GM18867 (cell line): ENCODE data around the gene ENTR1.

Experiments used
- ATAC-seq: cut with Tn5 transposase; IDR thresholded peaks from one replicate; pipeline ENCODE4 v1.9.1; 2021; ENCODE audit warnings: mild to moderate bottlenecking, moderate library complexity; ENCODE audit not compliant: unreplicated experiment

The ENTR1 gene

GRCh38 chr9:136410500-136411287 is at the start of gene ENTR1, which contains the start of gene PMPCA:
TSS of gene ENTR1 (minus strand) at chr9:136410614. CDS start at chr9:136410397, 217 bp downstream.
TSS of gene PMPCA (plus strand) at chr9:136410658. CDS start at chr9:136410669, 11 bp downstream.
- ATAC-seq: peak; percentile 81

- ATAC-seq: no peak
Measured at GRCh38 chr9:136459425-136459824, 49.0 kb upstream of the ENTR1 start.

- no peak for ATAC-seq
Measured at GRCh38 chr9:136457326-136457725, 46.9 kb upstream of the ENTR1 start.

GRCh38 chr9:136456258-136456657 is 45.8 kb upstream of the ENTR1 start:
- ATAC-seq: no peak

GRCh38 chr9:136455043-136456002 is 44.9 kb upstream of the ENTR1 start:
- no peak for ATAC-seq

- ATAC-seq: no peak
Measured at GRCh38 chr9:136454026-136454796, 43.8 kb upstream of the ENTR1 start.

GRCh38 chr9:136453326-136453725 is 42.9 kb upstream of the ENTR1 start:
- ATAC-seq: no peak

GRCh38 chr9:136451221-136451877 is 40.9 kb upstream of the ENTR1 start:
- ATAC-seq: no peak

- no peak for ATAC-seq
Measured at GRCh38 chr9:136448655-136449054, 38.2 kb upstream of the ENTR1 start.

- ATAC-seq: no peak
Measured at GRCh38 chr9:136447173-136447778, 36.9 kb upstream of the ENTR1 start.

- ATAC-seq: no peak
Measured at GRCh38 chr9:136445799-136446198, 35.4 kb upstream of the ENTR1 start.

- ATAC-seq: no peak
Measured at GRCh38 chr9:136444102-136444501, 33.7 kb upstream of the ENTR1 start.

- ATAC-seq: no peak
Measured at GRCh38 chr9:136443687-136444086, 33.3 kb upstream of the ENTR1 start.

GRCh38 chr9:136443087-136443486 is 32.7 kb upstream of the ENTR1 start:
- ATAC-seq: no peak

GRCh38 chr9:136442265-136442664 is 31.9 kb upstream of the ENTR1 start:
- ATAC-seq: no peak

GRCh38 chr9:136441681-136442245 is 31.3 kb upstream of the ENTR1 start:
- ATAC-seq: no peak

- ATAC-seq: no peak
Measured at GRCh38 chr9:136441191-136441680, 30.8 kb upstream of the ENTR1 start.

GRCh38 chr9:136439481-136440408 is 29.3 kb upstream of the ENTR1 start, which contains the start of gene INPP5E:
TSS of gene INPP5E (minus strand) at chr9:136439845. CDS start at chr9:136439419, 426 bp downstream.
- ATAC-seq: peak; percentile 69
